NCI-H1694 (cell line): ENCODE results near the gene SRY.
"Not testable (repeated sequence)": the region's sequence is repeated elsewhere in the genome, so short reads cannot be mapped to it uniquely, and the experiment has no call there.

Experiments used
- DNase-seq: peaks from one replicate; lab custom pipeline; 2025; lab: John Stamatoyannopoulos, UW

SRY gene

DNA sequence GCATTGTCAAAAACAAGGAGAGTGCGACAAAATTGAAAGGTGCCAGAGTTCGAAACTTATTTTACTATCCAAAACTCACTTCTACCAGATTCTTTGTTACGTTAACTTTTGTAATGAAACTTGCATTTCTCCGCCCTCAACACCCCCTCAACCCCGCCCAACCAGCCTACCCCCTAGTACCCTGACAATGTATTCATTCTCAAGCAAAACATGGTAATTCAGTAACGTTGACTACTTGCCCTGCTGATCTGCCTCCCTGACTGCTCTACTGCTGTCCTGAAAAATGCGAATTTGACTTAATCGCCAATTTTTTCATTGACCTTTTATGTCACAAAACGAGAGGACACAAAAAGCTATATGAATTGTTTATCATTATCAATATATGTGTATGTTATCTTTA, at the start of gene SRY:
Gene SRY, minus strand, starts transcription at position 83 of the 400 bp plus-strand sequence. Its CDS starts 79 bp downstream, at position 4.
- no peak for DNase-seq

GRCh38 chrY:2837078-2837477, 49.6 kb upstream of the SRY start:
- no peak for DNase-seq

DNA sequence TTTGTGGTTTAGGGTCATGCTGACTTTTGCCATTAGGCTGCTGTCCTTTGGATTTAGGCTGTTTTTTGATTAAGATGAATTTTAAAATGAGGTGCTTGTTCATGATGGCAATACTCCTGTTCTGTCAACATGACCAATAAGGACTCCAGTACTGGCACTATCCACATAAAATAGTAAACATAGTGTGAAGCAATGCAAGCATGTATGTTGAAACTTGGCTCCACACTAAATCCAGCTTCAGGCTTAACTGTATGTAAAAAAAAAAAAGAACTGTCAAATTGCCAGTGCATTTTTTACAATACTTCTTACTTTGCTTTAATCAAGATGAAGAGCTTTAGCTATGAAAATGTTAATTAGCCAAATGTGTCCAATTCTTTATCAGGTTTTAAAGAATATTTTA, 47.7 kb upstream of the SRY start:
- DNase-seq: no peak

DNA sequence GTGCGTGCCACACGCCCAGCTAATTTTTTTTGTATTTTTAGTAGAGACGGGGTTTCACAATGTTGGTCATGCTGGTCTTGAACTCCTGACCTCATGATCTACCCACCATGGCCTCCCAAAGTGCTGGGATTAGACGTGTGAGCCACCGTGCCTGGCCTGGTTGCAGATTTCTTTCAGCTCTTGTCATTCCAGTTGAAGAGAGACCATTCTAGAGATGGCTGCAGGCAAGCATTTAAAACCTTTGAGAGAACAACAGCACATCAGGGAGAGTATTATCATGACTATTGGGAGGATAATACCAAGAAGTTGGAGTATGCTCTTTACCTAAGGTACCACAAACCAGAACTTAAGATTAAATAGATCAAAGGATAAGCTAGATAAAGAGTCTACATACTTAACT, 41.0 kb upstream of the SRY start:
- DNase-seq: no peak

DNA sequence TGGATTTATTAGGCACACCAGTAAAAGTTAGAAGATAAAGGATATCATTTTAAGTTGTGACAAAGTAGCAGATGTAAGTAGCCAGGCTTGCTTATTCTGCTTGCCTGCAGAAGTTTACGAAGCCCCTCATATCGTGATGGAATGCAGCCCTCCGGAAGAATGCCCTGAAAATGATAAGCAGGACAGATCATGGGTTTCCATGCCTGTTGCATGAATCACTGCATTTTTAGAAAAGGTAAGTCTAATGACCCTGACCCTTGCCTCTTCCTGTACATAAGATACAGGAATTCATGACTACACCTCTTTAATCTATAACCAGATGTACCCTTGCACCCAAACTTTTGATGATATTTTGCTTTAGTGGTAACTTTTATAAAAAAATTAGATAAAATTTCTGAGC, 37.0 kb upstream of the SRY start:
- no peak for DNase-seq

DNA sequence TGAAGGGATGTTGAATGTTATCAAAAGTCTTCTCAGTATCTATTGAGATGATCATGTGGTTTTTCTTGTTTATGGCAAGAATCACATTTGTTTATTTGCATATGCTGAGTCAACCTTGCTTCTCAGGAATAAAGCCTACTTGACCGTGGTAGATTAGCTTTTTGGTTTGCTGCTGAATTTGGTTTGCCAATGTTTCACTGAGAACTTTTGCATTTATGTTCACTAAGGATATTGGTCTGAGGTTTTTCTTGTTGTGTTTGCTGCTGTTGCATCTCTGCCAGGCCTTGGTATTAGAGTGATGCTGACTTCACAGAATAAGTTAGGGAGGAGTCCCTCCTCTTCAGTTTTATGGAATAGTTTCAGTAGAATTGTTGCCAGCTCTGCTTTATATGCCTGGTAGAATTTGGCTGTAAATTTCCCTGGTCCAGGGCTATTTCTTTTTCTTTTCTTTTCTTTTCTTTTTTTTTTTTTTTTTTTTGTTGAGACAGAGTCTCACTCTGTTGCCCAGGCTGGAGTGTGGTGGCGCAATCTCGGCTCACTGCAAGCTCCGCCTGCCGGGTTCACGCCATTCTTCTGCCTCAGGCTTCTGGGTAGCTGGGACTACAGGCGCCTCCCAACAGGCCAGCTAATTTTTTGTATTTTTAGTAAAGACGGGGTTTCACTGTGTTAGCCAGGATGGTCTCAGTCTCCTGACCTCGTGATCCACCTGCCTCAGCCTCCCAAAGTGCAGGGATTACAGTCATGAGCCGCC, 29.8 kb upstream of the SRY start:
- DNase-seq: not testable (repeated sequence)

DNA sequence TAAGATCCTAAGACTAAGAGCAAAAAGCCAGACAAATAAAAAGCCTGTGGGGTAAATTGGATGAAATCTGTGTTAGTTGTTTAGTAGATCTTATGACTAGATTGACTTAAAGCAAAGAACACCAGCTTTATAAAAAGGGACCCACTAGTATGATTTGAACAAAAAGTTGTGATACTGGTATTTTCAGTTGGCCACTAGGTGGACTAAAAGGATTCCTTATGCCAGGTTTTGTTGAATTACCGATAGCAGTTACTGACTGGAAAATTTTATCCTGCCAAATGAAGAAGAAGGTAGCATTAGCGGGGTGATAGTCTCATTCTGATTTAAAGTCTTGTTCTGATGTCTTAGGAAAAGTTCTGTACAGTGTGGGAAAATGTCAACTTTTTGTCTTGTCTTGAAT, 12.8 kb upstream of the SRY start:
- DNase-seq: no peak

- DNase-seq: no peak
Observed at GRCh38 chrY:2797991-2798390, 10.5 kb upstream of the SRY start.

GRCh38 chrY:2796977-2797523, 9.6 kb upstream of the SRY start:
- no peak for DNase-seq

DNA sequence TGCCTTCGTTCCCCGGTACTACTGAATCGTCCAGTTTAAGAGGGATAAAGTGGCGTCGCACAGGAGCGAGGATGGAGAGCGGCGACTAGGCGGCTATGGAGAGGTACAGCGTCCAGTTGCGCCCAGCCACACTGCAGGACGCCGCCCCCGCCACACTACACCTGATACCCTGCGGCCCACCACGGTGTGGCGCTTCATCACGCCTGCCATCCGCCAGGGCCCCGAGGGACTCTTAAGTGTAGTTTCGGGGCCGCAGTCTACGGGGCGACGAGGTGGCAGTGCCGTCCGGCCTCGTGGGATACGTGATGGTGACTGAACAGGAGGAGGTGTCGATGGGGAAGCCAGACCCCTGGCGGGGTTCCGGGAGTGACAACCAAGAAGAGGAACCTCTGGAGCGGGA, 2.3 kb upstream of the SRY start:
- no peak for DNase-seq

- no peak for DNase-seq
Observed at GRCh38 chrY:2786876-2787512, 488 bp downstream of the SRY start.
